Gastrocnemius medialis (tissue), 4 donors: ENCODE data around the gene PRKAG2. TPM values are rescaled to one million over a fixed set of nuclear protein-coding genes. Genes with fewer than 3 reads are reported as not detected.

Source experiments
- ATAC-seq, 2 donors: fragments of 150-250 bp; one replicate each; pipeline ENCODE4 v1.9.1; 2016
- DNase-seq, 2 donors: peaks; one replicate each; pipeline ENCODE4 v3.0.0-alpha.2; 2019
- H3K27ac ChIP-seq, 4 donors: fragments of 200-600 bp; sonication (generic); 1 replicate in 1 of 4; 2 replicates in 3 of 4; pipeline ENCODE4 v1.5.1; 2016 to 2018; ENCODE audit warnings: mild to moderate bottlenecking in 2 of 4, moderate library complexity in 1 of 4
- H3K27me3 ChIP-seq, 3 donors: fragments of 200-600 bp; sonication (generic) in 2 of 3; 1 replicate in 1 of 3; 2 replicates in 2 of 3; pipeline versions ENCODE4 v1.5.1 to v1.6.0; 2016 to 2019; ENCODE audit warnings: mild to moderate bottlenecking in 1 of 3, moderate library complexity in 1 of 3
- H3K36me3 ChIP-seq, 2 donors: fragments of 200-600 bp; sonication (generic) in 1 of 2; one replicate each; pipeline ENCODE4 v1.5.1; 2017 to 2018
- H3K4me1 ChIP-seq, 2 donors: fragments of 200-600 bp; sonication (generic) in 1 of 2; one replicate each; pipeline ENCODE4 v1.5.1; 2016 to 2017; ENCODE audit warnings: mild to moderate bottlenecking in 2 of 2
- H3K4me3 ChIP-seq, 4 donors: fragments of 200-600 bp; sonication (generic) in 3 of 4; 1 replicate in 1 of 4; 2 replicates in 3 of 4; pipeline ENCODE4 v1.5.1; 2016 to 2019; ENCODE audit warnings: mild to moderate bottlenecking in 2 of 4
- H3K9me3 ChIP-seq, 3 donors: fragments of 200-600 bp; sonication (generic) in 2 of 3; 1 replicate in 1 of 3; 2 replicates in 2 of 3; pipeline ENCODE4 v1.5.1; 2016 to 2019
- POLR2A ChIP-seq, 2 donors: fragments of 450-650 bp; IDR thresholded peaks; one replicate each; pipeline ENCODE4 v1.6.1; 2017; ENCODE audit warnings: antibody characterized with exemption in 2 of 2, mild to moderate bottlenecking in 2 of 2, moderate library complexity in 2 of 2
- in situ Hi-C, 4 donors: fragments of 200-750 bp; cut with MboI; loops; one replicate each; pipeline versions ENCODE4 v1.15.0 to v1.8.0; 2017; ENCODE audit warnings: low sequenced_read_pairs in 4 of 4
- intact Hi-C: fragments of 100-400 bp; cut with DNase I; formaldehyde crosslinking; loops from one replicate; pipeline ENCODE4 v1.15.1; 2023; ENCODE audit warnings: low total_unique reads
- total RNA-seq, 4 donors: library from RNA; depleted of rRNA; stranded (reverse); fragments of >200 nt; gene quantifications; one replicate each; pipeline versions ENCODE4 v1.1.0 to v1.2.3, GENCODE V29; 2016
- TF ChIP-seq, protein P1 (sequence below), 5 experiments: fragments of 450-650 bp in 3 of 5; fragments of 200-600 bp in 2 of 5; sonication (generic) in 2 of 5; IDR thresholded peaks in 4 of 5; conservative IDR thresholded peaks in 1 of 5; 1 replicate in 4 of 5; 2 replicates in 1 of 5; pipeline ENCODE4 v1.5.1; 2016 to 2019; ENCODE audit warnings: antibody characterized with exemption in 5 of 5, mild to moderate bottlenecking in 3 of 5, moderate library complexity in 3 of 5

Gene PRKAG2
- total RNA-seq, 4 donors from 2014 or later = 5.3 to 32.6 (median 13.9) TPM

DNA sequence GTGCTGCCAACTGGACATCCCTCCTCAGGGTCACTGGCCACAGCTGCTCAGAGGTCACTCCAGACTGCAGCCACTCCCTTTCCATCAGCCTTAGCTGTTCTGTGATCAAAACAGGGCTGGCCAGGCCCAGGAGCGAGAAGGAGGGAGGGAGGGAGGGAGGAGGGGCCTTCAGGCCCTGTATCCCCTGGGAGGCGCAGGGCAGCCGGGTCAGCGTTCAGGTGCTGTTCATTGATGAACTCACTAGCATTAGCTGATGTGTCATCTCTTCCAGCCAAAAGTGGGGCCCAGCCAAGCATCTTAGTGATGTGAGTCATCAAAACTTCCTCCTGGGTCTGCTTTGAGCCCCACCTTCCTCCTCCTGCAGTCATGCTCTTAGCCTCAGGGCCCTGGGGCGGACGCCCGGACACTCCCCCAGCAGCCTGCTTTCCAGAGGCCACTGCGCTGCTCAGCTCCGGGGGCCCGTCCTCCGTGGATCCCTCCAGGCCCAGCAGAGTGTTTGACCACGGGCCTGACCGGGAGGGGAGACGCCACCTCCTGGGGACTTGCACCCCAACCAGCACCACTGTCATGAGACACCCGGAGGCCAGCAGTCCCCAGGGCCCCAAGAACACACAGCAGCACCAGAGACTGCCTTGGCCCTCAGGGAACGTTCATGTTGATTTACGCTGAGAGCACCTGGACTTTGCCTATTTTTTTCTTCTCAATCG is 149.2 kb downstream of the PRKAG2 start:
- Histone ChIP-seq H3K36me3 (no peaks in the 10 kb centered on the region), H3K4me1 (peaks cover 0 to 4% of the 10 kb centered on the region in 2 donors), H3K27ac (peak overlapping the region; percentile 8 to 41 (median 28)), H3K27me3 (no peaks in the 10 kb centered on the region), H3K4me3 (no peak overlapping the region), H3K9me3 (no peaks in the 10 kb centered on the region)
- ATAC-seq (peak; percentile 64 to 87), DNase-seq (peak; percentile 64 to 86)
- in situ Hi-C loops (loop anchor here in 1 of 4 donors (25.0 kb wide), 1 partner anchor 265 kb away; no protein-coding TSS in a partner anchor), intact Hi-C loops (no loop called here)
- TF ChIP-seq, protein P1, sequence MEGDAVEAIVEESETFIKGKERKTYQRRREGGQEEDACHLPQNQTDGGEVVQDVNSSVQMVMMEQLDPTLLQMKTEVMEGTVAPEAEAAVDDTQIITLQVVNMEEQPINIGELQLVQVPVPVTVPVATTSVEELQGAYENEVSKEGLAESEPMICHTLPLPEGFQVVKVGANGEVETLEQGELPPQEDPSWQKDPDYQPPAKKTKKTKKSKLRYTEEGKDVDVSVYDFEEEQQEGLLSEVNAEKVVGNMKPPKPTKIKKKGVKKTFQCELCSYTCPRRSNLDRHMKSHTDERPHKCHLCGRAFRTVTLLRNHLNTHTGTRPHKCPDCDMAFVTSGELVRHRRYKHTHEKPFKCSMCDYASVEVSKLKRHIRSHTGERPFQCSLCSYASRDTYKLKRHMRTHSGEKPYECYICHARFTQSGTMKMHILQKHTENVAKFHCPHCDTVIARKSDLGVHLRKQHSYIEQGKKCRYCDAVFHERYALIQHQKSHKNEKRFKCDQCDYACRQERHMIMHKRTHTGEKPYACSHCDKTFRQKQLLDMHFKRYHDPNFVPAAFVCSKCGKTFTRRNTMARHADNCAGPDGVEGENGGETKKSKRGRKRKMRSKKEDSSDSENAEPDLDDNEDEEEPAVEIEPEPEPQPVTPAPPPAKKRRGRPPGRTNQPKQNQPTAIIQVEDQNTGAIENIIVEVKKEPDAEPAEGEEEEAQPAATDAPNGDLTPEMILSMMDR (IDR thresholded peaks at IDR 0.05 in 4 of 5, conservative IDR thresholded peaks at IDR 0.05 in 1 of 5) = no peak
- no peak for TF ChIP-seq POLR2A (IDR thresholded peaks at IDR 0.05)

DNA sequence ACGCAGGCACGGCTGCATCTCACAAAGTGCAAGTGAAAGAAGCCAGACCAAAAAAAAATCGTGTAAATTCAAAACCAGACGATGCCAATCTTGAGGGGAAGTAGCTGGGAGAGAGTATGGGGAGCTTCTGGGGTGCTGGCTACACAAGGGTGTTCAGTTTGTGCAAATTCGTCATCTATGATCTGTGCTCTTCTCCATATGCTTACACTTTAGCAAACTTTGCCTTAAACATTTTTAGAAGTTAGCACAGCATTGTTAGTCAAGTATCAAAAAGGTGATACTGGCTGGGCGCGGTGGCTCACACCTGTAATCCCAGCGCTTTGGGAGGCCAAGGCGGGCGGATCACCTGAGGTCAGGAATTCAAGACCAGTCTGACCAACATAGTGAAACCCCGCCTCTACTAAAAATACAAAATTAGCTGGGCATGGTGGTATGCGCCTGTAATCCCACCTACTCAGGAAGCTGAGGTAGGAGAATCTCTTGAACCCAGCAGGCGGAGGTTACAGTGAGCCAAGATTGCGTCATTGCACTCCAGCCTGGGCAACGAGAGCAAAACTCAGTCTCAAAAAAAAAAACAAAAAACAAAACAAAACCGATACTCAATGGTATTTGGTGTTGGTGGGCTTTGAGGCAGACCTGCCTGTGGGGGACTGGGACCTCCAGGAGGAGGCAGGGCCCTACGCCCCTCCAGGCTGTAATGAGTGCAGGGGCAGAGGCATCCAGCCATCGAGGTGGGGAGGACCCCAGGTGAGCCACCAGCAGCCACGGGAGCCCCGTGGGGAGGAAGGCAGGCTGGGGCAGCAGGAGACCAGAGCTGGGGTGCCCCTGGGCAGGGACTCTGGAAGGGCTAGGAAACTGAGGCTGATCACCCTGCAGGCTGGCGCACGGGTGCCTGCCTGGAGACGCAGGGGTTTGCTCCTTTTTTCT is 150.0 kb downstream of the PRKAG2 start:
- Histone ChIP-seq H3K27ac (peak overlapping the region in 2 of 4 donors; percentile 19 to 41), H3K4me1 (peaks cover 0 to 4% of the 10 kb centered on the region in 2 donors), H3K36me3 (no peaks in the 10 kb centered on the region), H3K27me3 (no peaks in the 10 kb centered on the region), H3K4me3 (no peak overlapping the region), H3K9me3 (no peaks in the 10 kb centered on the region)
- no peak for ATAC-seq
- in situ Hi-C loops = loop anchor here in 1 of 4 donors (25.0 kb wide), 1 partner anchor 265 kb away; no protein-coding TSS in a partner anchor
- no peak for DNase-seq
- TF ChIP-seq, protein P1 (IDR thresholded peaks at IDR 0.05 in 4 of 5, conservative IDR thresholded peaks at IDR 0.05 in 1 of 5) = no peak
- no peak for TF ChIP-seq POLR2A (IDR thresholded peaks at IDR 0.05)
- intact Hi-C loops = no loop called here

DNA sequence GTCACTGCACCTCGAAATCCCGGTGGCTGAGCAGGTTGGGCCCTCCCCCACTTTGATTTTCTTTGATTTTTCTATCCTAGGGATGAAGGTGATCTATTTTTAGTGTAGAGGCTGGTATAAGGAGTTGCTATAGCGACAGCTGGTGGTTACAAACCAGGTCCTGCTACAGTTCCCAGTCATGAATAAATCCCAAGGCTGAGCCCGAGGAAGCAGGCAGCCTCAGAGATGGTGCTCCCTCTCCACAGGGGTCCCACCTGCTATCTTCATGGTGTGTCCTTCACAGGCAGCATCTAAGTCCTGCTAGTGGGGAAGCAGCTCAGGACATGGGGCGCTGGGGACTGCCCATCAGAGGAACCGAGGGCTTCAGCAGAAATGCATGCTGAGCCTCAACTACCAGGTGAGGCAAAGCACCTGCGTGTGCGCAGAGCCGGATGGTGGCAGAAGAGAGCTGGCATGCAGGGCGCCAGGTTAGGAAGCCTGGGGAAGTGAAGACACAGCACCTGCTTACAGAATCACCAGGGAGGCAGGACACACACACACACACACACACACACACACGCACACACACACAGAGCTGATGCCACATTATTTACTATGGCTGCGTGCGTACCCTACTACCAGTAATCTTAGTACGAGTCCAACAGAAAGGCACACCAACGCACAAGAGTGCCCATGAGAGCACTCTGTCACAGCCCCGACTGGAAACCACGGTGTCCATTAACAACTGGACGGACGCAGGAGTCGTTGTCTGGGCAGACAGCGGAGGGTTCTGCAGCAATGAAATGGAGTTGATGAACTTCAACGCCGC is 150.9 kb downstream of the PRKAG2 start:
- intact Hi-C loops (no loop called here), in situ Hi-C loops (loop anchor here in 1 of 4 donors (25.0 kb wide), 1 partner anchor 264 kb away; no protein-coding TSS in a partner anchor)
- no peaks in the 10 kb centered on the region for H3K9me3 ChIP-seq
- H3K4me1 ChIP-seq = peaks cover 4 to 7% of the 10 kb centered on the region in 2 donors
- ATAC-seq = peak in 1 of 2 donors; percentile 64
- TF ChIP-seq POLR2A (IDR thresholded peaks at IDR 0.05) = no peak
- TF ChIP-seq, protein P1 (IDR thresholded peaks at IDR 0.05 in 4 of 5, conservative IDR thresholded peaks at IDR 0.05 in 1 of 5) = peak in 1 of 5 experiments; percentile 17
- DNase-seq = no peak
- no peaks in the 10 kb centered on the region for H3K27me3 ChIP-seq
- H3K27ac ChIP-seq = no peak overlapping the region
- no peak overlapping the region for H3K4me3 ChIP-seq
- H3K36me3 ChIP-seq = no peaks in the 10 kb centered on the region

DNA sequence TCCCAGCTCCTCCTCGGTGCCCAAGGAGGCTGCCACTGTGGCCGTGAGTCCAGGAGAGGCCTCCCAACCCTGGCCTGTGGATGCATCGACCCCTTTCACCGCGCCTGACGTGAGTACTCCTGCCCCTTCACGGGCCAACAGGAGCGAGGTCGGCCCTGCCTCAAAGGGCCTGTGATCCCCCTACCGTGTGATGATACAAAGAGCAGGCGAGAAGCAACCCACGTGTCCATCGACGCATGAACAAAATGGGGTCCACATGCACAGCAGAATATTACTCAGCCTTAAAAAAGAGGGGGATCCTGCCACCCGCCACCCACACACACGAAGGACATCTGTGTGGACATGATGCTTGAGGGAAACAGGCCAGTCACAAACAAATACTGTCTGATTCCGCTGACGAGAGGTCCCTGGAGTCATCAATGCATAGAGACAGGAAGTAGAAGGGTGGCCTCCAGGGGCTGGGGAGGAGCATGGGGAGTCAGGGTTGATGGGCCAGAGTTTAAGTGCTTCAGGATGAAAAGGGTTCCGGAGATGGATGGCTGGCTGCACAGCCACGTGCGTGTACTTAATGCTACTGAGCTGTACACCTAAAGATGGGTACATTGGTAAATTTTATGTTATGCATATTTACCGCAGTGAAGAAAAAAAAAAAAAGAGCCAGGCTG is 151.9 kb downstream of the PRKAG2 start:
- Histone ChIP-seq H3K4me3 (no peak overlapping the region), H3K27me3 (no peaks in the 10 kb centered on the region), H3K4me1 (peaks cover 14 to 17% of the 10 kb centered on the region in 2 donors), H3K36me3 (no peaks in the 10 kb centered on the region), H3K27ac (no peak overlapping the region), H3K9me3 (no peaks in the 10 kb centered on the region)
- DNase-seq (no peak), ATAC-seq (no peak)
- in situ Hi-C loops = loop anchor here in 1 of 4 donors (25.0 kb wide), 1 partner anchor 263 kb away; no protein-coding TSS in a partner anchor
- intact Hi-C loops = no loop called here
- TF ChIP-seq, protein P1 (IDR thresholded peaks at IDR 0.05 in 4 of 5, conservative IDR thresholded peaks at IDR 0.05 in 1 of 5) = no peak
- TF ChIP-seq POLR2A (IDR thresholded peaks at IDR 0.05) = no peak
